ENCODE measurements around the gene SLC6A7.
"Not testable (repeated sequence)": the region's sequence is repeated elsewhere in the genome, so short reads cannot be mapped to it uniquely, and the experiment has no call there.

Gene SLC6A7

DNA sequence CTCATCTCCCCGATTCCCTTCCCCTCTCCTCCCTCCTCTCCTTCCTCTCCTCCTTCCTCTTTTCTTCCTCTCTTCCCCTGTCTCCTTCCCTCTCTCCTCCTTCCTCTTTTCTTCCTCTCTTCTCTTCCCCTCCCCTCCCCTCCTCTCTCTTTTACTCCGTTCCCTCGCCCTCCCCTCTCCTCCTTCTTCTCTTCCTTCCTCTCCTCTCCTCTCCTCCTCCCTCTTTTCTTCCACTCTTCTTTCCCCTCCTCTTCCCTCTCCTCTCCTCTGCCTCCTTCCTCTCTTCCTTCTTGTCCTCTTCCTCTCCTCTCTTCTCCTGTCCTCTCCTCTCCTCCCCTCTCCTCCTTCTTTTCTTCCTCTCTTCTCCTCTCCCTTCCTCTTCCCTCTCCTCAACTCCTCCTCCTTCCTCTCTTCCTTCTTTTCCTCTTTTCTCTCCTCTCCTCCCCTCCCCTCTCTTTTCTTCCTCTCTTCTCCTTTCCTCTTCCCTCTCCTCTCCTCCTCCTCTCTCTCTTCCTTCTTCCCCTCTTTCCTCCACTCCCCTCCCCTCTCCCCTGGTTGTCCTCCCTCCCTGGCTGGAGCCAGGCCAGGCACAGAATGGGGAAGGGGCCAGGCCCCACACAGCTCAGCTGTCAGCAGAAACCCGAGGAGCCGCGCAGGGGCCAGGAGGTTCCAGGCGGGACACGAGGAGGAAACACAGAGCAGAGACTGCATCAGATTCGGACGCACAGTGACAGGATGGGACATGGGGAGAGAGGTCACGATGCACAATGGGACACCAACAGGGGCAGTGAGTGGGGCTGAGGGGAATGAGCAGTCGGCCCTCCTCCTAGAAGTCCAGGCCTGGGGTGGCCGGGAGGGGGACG, 51.7 kb downstream of the SLC6A7 start:
- DNase-seq: no peak

DNA sequence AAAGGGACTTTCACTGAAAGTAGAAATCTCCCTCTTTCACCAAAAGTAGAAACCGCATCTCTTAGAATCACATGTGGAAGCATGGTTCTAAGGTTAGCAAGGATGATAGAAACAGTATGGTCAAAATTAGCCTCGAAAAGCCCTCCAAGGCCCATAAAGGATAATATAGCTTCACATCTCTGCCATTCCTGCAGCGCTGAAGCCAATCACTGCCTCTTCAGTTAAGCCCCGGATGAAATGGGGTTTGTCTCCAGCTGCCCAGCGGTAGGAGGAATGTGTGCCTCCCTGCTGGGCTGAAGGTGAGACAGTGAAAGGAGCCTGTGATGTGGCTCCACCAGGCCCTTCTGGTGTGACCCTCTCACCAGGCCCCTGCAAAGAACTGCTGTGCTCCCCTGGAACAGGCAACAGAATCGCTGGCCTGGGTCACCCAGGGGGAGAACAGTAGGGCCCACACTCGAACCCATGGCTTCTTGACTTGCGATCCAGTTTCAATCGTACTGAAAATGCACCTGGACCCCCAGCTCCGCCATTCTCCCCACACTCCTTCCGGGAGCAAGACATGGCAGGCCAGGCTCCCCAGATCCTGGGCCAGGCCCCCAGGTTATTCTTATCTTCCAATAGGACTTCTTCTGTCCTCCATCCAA, 52.5 kb downstream of the SLC6A7 start:
- no peak for DNase-seq

- no peak for DNase-seq
Observed at GRCh38 chr5:150243590-150243989, 53.7 kb downstream of the SLC6A7 start.

GRCh38 chr5:150244209-150244608, 54.3 kb downstream of the SLC6A7 start:
- DNase-seq: no peak

GRCh38 chr5:150245111-150245789, 55.4 kb downstream of the SLC6A7 start:
- no peak for DNase-seq

- no peak for DNase-seq
Observed at GRCh38 chr5:150245808-150246207, 55.9 kb downstream of the SLC6A7 start.

- DNase-seq: no peak
Observed at GRCh38 chr5:150246429-150246828, 56.6 kb downstream of the SLC6A7 start.

GRCh38 chr5:150246835-150247234, 57.0 kb downstream of the SLC6A7 start:
- DNase-seq: no peak

DNA sequence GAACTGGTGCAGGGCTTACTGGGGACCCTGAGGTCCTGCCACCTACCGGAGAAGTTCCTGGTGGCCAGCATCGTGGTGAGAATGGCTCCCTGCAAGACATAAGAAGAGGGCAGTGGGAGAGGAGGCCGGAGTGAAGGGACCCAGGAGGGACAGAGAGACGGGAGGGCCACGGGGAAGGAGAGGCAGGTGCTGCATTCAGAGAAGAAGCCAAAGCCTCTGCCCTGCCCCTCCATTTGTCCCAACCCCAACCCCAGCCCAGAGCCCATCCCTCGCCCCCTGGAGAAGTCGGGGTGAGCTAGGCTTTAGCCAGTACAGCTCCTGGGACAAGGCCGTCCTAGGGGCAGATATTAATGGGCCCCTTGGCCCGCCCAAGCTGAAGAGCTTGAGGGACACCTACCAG, 57.9 kb downstream of the SLC6A7 start:
- DNase-seq: no peak

DNA sequence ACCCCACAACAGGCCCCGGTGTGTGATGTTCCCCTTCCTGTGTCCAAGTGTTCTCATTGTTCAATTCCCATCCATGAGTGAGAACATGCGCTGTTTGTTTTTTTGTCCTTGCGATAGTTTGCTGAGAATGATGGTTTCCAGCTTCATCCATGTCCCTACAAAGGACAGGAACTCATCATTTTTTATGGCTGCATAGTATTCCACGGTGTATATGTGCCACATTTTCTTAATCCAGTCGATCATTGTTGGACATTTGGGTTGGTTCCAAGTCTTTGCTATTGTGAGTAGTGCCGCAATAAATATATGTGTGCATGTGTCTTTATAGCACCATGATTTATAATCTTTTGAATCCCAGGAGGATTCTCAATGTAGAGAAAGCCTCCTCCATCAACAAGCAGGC, 58.6 kb downstream of the SLC6A7 start:
- DNase-seq: not testable (repeated sequence)

GRCh38 chr5:150248946-150249345, 59.1 kb downstream of the SLC6A7 start:
- no peak for DNase-seq

DNA sequence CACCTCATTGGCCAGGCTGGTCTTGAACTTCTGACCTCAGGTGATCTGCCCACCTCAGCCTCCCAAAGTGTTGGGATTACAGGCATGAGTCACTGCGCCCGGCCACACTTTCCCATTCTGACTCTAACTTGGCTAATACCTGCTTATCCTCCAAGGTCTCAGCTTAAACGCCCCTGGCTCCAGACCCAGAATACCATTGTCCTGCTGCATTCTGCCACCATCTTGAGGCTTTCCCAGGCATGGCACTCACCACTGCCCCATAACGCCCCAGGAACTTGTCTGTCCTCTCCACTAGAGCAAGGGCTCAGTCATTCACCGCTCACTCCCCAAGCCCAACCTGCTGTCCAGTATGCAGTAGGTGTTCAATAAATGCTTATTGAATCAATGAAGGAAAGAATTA, 59.9 kb downstream of the SLC6A7 start:
- DNase-seq: no peak

GRCh38 chr5:150251504-150251903, 61.6 kb downstream of the SLC6A7 start:
- no peak for DNase-seq

DNA sequence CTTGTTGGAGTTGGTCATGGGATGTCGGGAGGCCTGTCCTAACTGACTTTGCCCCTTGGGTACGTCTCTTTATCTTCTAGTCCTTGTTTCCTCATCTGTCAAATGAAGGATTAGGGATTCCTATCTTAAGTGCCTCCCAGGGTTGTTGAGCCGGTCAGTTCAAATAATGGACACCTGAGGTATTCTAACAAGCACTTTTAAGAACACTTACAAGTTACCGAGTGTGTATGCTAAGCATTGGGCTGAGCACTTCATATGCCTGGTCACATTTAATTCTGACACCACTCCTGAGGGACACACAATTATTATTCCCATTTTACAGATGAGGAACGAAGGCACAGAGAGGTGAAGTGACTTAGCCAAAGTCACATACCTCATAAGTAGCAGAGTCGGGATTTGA, 62.6 kb downstream of the SLC6A7 start:
- no peak for DNase-seq

- no peak for DNase-seq
Observed at GRCh38 chr5:150253416-150254208, 63.8 kb downstream of the SLC6A7 start.

DNA sequence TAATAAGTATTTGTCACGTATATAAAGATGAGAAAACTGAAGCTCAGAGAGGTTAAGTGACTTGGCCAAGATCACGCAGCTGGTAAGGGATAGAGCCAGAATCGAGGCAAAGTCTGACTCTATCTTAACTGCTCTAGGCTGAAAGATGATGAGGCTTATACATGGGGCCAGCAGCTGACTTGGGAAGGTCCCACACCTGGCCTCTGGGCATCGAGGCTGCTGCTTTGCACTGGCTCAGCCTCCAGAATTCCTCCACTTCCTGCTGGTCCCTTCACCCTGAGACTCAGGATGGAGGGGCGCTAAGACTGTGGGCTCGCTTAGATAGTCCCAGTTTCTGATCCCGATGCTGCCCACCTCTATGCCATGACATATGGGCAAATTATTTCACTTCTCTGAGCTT, 64.5 kb downstream of the SLC6A7 start:
- no peak for DNase-seq

DNA sequence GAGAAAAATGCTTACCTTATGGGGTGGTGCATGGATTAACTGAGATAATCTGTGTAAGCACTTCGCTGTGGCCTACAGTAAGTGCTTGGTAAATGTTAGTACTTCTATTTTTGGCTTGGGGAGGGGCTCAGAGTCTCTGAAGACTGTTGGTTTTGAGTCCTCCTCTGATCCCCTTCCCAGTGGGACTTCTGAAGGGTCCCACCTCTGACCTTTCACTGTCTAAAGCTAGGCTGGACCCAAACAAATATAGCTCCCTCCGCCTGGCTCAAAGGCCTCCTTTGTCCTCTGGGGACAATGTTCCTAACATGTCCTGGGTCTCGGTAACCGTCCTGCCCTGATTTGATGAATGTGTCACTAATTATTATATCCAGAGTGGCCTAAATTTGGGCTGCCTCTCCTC, 64.9 kb downstream of the SLC6A7 start:
- no peak for DNase-seq

DNA sequence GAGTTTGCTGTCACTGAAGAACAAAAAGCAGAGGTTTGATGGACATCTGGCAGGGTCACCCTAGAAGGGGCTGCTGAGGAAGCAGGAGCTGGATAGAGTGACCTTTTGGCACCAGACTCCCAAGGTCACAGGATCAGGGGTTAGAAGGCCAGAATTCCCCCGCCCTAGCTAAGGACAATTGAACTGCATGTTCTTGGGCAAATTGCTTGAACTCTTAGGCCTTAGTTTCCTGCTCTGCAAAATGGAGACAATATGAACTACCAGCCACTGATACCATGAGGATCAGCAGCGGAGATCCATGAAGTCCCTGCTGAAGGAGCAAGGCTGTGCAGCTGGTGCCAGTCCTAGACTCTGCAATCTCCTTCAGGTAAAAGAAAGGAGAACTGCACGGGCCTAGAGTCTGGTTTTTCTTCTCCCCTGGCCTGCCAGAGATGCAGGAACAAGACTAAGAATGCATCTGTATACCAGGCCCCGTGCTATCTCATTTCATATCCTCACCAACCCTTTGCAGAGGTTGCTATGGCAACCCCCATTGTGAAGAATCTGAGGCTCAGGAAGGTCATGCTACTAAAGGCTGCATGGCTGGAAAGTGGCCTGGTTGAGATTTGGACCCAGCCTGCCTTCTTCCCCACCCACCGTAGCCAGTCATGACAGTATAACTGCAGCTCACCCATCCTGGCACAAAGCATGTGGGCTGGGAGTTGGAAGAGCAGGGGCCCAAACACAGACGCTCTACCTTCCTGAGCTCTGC, 66.0 kb downstream of the SLC6A7 start:
- DNase-seq: peak in 3 of 51 donors; percentile 11 to 22 (median 18)

DNA sequence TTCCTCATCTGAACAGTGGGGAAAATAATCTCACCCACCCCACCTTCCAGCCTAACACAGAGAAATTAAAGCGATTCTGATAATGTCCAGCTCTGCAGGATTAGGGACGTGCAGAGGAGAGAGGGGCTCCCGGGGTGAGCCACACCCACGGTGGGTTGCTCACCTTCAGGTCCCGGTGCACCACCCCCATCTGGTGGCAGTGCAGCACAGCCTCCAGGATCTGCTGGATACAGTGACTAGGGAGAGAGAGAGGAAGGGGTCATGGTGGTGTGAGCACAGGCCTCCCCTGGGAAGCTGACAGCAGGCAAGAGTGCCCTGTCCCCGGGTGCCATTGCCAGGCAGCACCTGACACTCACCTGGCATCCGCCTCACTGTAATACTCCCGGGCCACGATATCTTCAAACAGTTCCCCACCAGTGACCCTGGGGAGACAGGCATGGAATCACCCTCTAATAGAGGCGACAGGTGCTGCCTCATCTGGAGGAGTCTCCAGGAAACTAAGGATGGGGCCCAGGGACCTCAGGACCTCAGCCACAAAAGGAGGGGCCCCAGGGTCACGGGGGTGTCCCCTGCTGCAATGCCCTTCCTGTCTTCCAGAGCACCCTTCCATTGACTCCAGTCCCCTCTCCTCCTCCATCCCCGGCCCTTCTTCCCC, 66.7 kb downstream of the SLC6A7 start:
- no peak for DNase-seq

- no peak for DNase-seq
Observed at GRCh38 chr5:150257424-150257823, 67.6 kb downstream of the SLC6A7 start.
